Measurements from ENCODE around the gene FOXP1. TPM values are rescaled to one million over a fixed set of nuclear protein-coding genes. Genes with fewer than 3 reads are reported as not detected.

FOXP1 gene
- total RNA-seq, 1 donor from 2014 or later = 107 TPM

DNA sequence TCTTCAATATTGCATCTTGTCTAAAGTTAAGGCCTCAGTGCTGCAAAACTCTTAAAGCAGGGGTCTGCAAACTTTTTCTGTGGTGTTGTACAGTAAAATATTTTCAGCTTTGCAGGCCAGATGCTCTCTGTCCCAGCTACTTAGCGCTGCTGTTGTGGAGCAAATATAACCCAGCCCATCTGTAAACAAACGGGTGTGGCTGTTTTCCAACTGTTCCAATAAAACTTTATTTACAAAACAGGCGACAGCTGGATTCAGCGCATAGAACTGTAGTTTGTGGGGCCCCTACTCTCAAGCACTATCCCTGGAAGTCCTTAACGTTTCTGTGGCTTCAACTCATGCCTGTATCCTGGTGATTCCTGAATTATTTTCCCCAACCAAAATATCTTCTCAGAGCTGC lies 365.0 kb downstream of the FOXP1 start:
- H3K27me3 Mint-ChIP-seq (ENCODE audit: low read depth, unreplicated experiment) = no peaks in the 10 kb centered on the region
- no peak overlapping the region for H3K4me2 ChIP-seq (ENCODE audit: low read length)
- H3K4me1 Mint-ChIP-seq (ENCODE audit: low read depth, unreplicated experiment) = peaks cover 2% of the 10 kb centered on the region
- no peak overlapping the region for H3K9ac ChIP-seq (ENCODE audit: low read length)
- no peaks in the 10 kb centered on the region for H3K27me3 ChIP-seq (ENCODE audit: insufficient read depth, low read length)
- H3K9me3 ChIP-seq (ENCODE audit: insufficient read depth, low read depth, low read length) = no peaks in the 10 kb centered on the region
- FAIRE-seq = no peak
- H3K27ac ChIP-seq (ENCODE audit: low read depth, low read length) = no peak overlapping the region
- H3K36me3 Mint-ChIP-seq (ENCODE audit: low read depth, unreplicated experiment) = peaks cover 28% of the 10 kb centered on the region
- no peak overlapping the region for H3K4me3 ChIP-seq (ENCODE audit: insufficient read depth, low read depth, low read length)
- H4K20me1 ChIP-seq (ENCODE audit: insufficient read depth, low read length) = peaks cover 53% of the 10 kb centered on the region
- no peaks in the 10 kb centered on the region for H3K9me3 Mint-ChIP-seq (ENCODE audit: unreplicated experiment)
- peaks cover 33% of the 10 kb centered on the region for H3K79me2 ChIP-seq (ENCODE audit: insufficient read depth, low read length)
- H3K4me1 ChIP-seq (ENCODE audit: insufficient read depth, low read length) = no peaks in the 10 kb centered on the region
- no peak for DNase-seq (ENCODE audit: low read depth)
- no peak for TF ChIP-seq CTCF (IDR thresholded peaks at IDR 0.05; ENCODE audit: insufficient read depth, low read depth, low read length)
- no peak for TF ChIP-seq EZH2 (IDR thresholded peaks at IDR 0.05; ENCODE audit: insufficient read depth, low read length)
- no peak overlapping the region for H3K4me3 Mint-ChIP-seq (ENCODE audit: unreplicated experiment)
- H3K27ac Mint-ChIP-seq (ENCODE audit: unreplicated experiment) = no peak overlapping the region
- H2AFZ ChIP-seq (ENCODE audit: low read depth, low read length) = no peak overlapping the region
- H3K36me3 ChIP-seq (ENCODE audit: insufficient read depth, low read length) = no peaks in the 10 kb centered on the region

- H3K27ac Mint-ChIP-seq (ENCODE audit: unreplicated experiment) = peak overlapping the region; percentile 36
- H3K9me3 Mint-ChIP-seq (ENCODE audit: unreplicated experiment) = no peaks in the 10 kb centered on the region
- H3K27ac ChIP-seq (ENCODE audit: low read depth, low read length) = no peak overlapping the region
Observed at GRCh38 chr3:71217640-71218222, 365.8 kb downstream of the FOXP1 start.

More at GRCh38 chr3:71217640-71218222, 365.8 kb downstream of the FOXP1 start:
- no peak overlapping the region for H3K4me2 ChIP-seq (ENCODE audit: low read length)
- no peaks in the 10 kb centered on the region for H3K36me3 ChIP-seq (ENCODE audit: insufficient read depth, low read length)
- H3K4me1 ChIP-seq (ENCODE audit: insufficient read depth, low read length) = no peaks in the 10 kb centered on the region
- peaks cover 50% of the 10 kb centered on the region for H4K20me1 ChIP-seq (ENCODE audit: insufficient read depth, low read length)
- no peaks in the 10 kb centered on the region for H3K27me3 ChIP-seq (ENCODE audit: insufficient read depth, low read length)
- DNase-seq (ENCODE audit: low read depth) (no peak), FAIRE-seq (no peak)
- Mint-ChIP-seq H3K36me3 (ENCODE audit: low read depth, unreplicated experiment) (peaks cover 28% of the 10 kb centered on the region), H3K27me3 (ENCODE audit: low read depth, unreplicated experiment) (no peaks in the 10 kb centered on the region), H3K4me3 (ENCODE audit: unreplicated experiment) (no peak overlapping the region), H3K4me1 (ENCODE audit: low read depth, unreplicated experiment) (peaks cover 2% of the 10 kb centered on the region)
- H3K79me2 ChIP-seq (ENCODE audit: insufficient read depth, low read length) = peaks cover 35% of the 10 kb centered on the region
- H3K9ac ChIP-seq (ENCODE audit: low read length) = no peak overlapping the region
- H2AFZ ChIP-seq (ENCODE audit: low read depth, low read length) = no peak overlapping the region
- no peaks in the 10 kb centered on the region for H3K9me3 ChIP-seq (ENCODE audit: insufficient read depth, low read depth, low read length)
- TF ChIP-seq EZH2 (IDR thresholded peaks at IDR 0.05; ENCODE audit: insufficient read depth, low read length) (no peak), CTCF (IDR thresholded peaks at IDR 0.05; ENCODE audit: insufficient read depth, low read depth, low read length) (no peak)
- no peak overlapping the region for H3K4me3 ChIP-seq (ENCODE audit: insufficient read depth, low read depth, low read length)

Data from astrocyte (in vitro differentiated cells and primary cell).